Lower lobe of right lung (tissue), 2 donors: Measurements from ENCODE around the gene PAPPA. TPM values are rescaled to one million over a fixed set of nuclear protein-coding genes. Genes with fewer than 3 reads are reported as not detected.
A peak's percentile ranks its signal among the peaks of the same experiment; 100 is the strongest.

ENCODE experiments used
- ATAC-seq, 2 donors: fragments of 200-7000 bp; cut with Tn5 transposase; one replicate each; pipeline ENCODE4 v1.9.1; 2020 to 2022; ENCODE audit warnings: mild to moderate bottlenecking in 2 of 2, moderate library complexity in 2 of 2
- DNase-seq: peaks from one replicate; pipeline ENCODE4 v3.0.0-alpha.2; 2020
- H3K27ac ChIP-seq: fragments of 200-600 bp; one replicate; pipeline ENCODE4 v1.8.0; 2022
- H3K27me3 ChIP-seq: fragments of 200-600 bp; one replicate; pipeline ENCODE4 v1.8.0; 2022; ENCODE audit warnings: low read depth
- H3K36me3 ChIP-seq: fragments of 200-600 bp; one replicate; pipeline ENCODE4 v1.8.0; 2022; ENCODE audit warnings: mild to moderate bottlenecking
- H3K4me1 ChIP-seq: fragments of 200-600 bp; one replicate; pipeline ENCODE4 v1.8.0; 2022
- H3K4me3 ChIP-seq: fragments of 200-600 bp; one replicate; pipeline ENCODE4 v1.8.0; 2022; ENCODE audit warnings: mild to moderate bottlenecking
- H3K9me3 ChIP-seq: fragments of 200-600 bp; one replicate; pipeline ENCODE4 v1.8.0; 2022
- CTCF ChIP-seq: fragments of 200-600 bp; IDR thresholded peaks from one replicate; pipeline ENCODE4 v1.8.0; 2022; ENCODE audit warnings: antibody characterized with exemption, mild to moderate bottlenecking
- intact Hi-C: fragments of 100-400 bp; cut with DNase I; formaldehyde crosslinking; loops from one replicate; pipeline ENCODE4 v1.11.0; 2022
- total RNA-seq: library from RNA; stranded (reverse); fragmentation: NEBNext Ultra II Directional; extraction: Animal tissue kit (Norgen Biotek cat#: 25700); gene quantifications from one replicate; pipeline ENCODE4 v1.2.1, GENCODE V29; 2021
- donor health status: DM: no; HTN: yes; CAD: no; lungs with severe emphysema.

Gene PAPPA
- total RNA-seq, 1 donor from 2014 or later: 2.2 TPM

GRCh38 chr9:116358251-116358650 is 204.7 kb downstream of the PAPPA start:
- DNase-seq (no peak), ATAC-seq (no peak)
- intact Hi-C loops: no loop called here
- Histone ChIP-seq H3K9me3 (no peaks in the 10 kb centered on the region), H3K36me3 (no peaks in the 10 kb centered on the region), H3K4me3 (no peak overlapping the region), H3K27ac (no peak overlapping the region), H3K4me1 (no peaks in the 10 kb centered on the region), H3K27me3 (no peaks in the 10 kb centered on the region)
- TF ChIP-seq CTCF: no peak

- H3K4me1 ChIP-seq: no peaks in the 10 kb centered on the region
- intact Hi-C loops: no loop called here
- H3K27ac ChIP-seq: no peak overlapping the region
- no peak for DNase-seq
- no peak for TF ChIP-seq CTCF
- ATAC-seq: no peak
- no peaks in the 10 kb centered on the region for H3K27me3 ChIP-seq
- no peak overlapping the region for H3K4me3 ChIP-seq
- H3K9me3 ChIP-seq: no peaks in the 10 kb centered on the region
- H3K36me3 ChIP-seq: no peaks in the 10 kb centered on the region
Measured at GRCh38 chr9:116360016-116360415, 206.4 kb downstream of the PAPPA start.

GRCh38 chr9:116360989-116361388 is 207.4 kb downstream of the PAPPA start:
- Histone ChIP-seq H3K4me3 (no peak overlapping the region), H3K4me1 (no peaks in the 10 kb centered on the region), H3K9me3 (no peaks in the 10 kb centered on the region), H3K36me3 (no peaks in the 10 kb centered on the region), H3K27ac (no peak overlapping the region), H3K27me3 (no peaks in the 10 kb centered on the region)
- intact Hi-C loops: no loop called here
- ATAC-seq (no peak), DNase-seq (no peak)
- TF ChIP-seq CTCF: no peak

- ATAC-seq (no peak), DNase-seq (no peak)
- Histone ChIP-seq H3K27ac (no peak overlapping the region), H3K4me3 (no peak overlapping the region), H3K36me3 (no peaks in the 10 kb centered on the region), H3K4me1 (no peaks in the 10 kb centered on the region), H3K27me3 (no peaks in the 10 kb centered on the region), H3K9me3 (no peaks in the 10 kb centered on the region)
- TF ChIP-seq CTCF: no peak
- intact Hi-C loops: no loop called here
Measured at GRCh38 chr9:116361547-116361946, 208.0 kb downstream of the PAPPA start.

- Histone ChIP-seq H3K27me3 (no peaks in the 10 kb centered on the region), H3K27ac (no peak overlapping the region), H3K4me3 (no peak overlapping the region), H3K36me3 (no peaks in the 10 kb centered on the region), H3K9me3 (no peaks in the 10 kb centered on the region), H3K4me1 (no peaks in the 10 kb centered on the region)
- intact Hi-C loops: no loop called here
- no peak for TF ChIP-seq CTCF
- no peak for ATAC-seq
- DNase-seq: no peak
Measured at GRCh38 chr9:116362493-116362892, 208.9 kb downstream of the PAPPA start.

- peak; percentile 60 to 65 for ATAC-seq
- intact Hi-C loops: no loop called here
- no peaks in the 10 kb centered on the region for H3K27me3 ChIP-seq
- no peak overlapping the region for H3K27ac ChIP-seq
- no peaks in the 10 kb centered on the region for H3K9me3 ChIP-seq
- DNase-seq: no peak
- no peaks in the 10 kb centered on the region for H3K4me1 ChIP-seq
- no peak for TF ChIP-seq CTCF
- no peak overlapping the region for H3K4me3 ChIP-seq
- no peaks in the 10 kb centered on the region for H3K36me3 ChIP-seq
Measured at GRCh38 chr9:116365056-116365471, 211.5 kb downstream of the PAPPA start.
